Liver (tissue), 3 donors: ENCODE measurements around the gene TLNRD1.

Experiments
- ATF3 ChIP-seq: IDR thresholded peaks from 2 replicates; pipeline ENCODE4 v1.6.1; 2016; ENCODE audit warnings: antibody characterized with exemption
- CTCF ChIP-seq: fragments of 150-350 bp; IDR thresholded peaks from 2 replicates; pipeline ENCODE4 v1.5.1; 2017; ENCODE audit warnings: improper control_type of control experiment, low read depth, low read length; ENCODE audit not compliant: missing input control
- JUND ChIP-seq, 2 donors: IDR thresholded peaks; 2 replicates each; pipeline ENCODE4 v1.6.1; 2016; ENCODE audit warnings: antibody characterized with exemption in 2 of 2
- YY1 ChIP-seq: IDR thresholded peaks from 2 replicates; pipeline ENCODE4 v1.6.1; 2016; ENCODE audit warnings: antibody characterized with exemption, mild to moderate bottlenecking
- ZBTB33 ChIP-seq: IDR thresholded peaks from 2 replicates; pipeline ENCODE4 v1.6.1; 2016; ENCODE audit warnings: antibody characterized with exemption
- donor health status: healthy.
- donor health status: healthy.

- no peak for TF ChIP-seq CTCF
- no peak for TF ChIP-seq JUND (IDR thresholded peaks at IDR 0.05)
- TF ChIP-seq ATF3: no peak
- no peak for TF ChIP-seq ZBTB33
- no peak for TF ChIP-seq YY1
These were observed 49.5 kb downstream of the TLNRD1 start for GRCh38 chr15:81050259-81050658.
